Suppressor macrophage treated with lipopolysaccharide for 4 hours (primary cell): ENCODE data around the gene TRIM58.

Source experiments
- DNase-seq: peaks from one replicate; pipeline ENCODE4 v3.0.0-alpha.2; 2020

The TRIM58 gene

DNA sequence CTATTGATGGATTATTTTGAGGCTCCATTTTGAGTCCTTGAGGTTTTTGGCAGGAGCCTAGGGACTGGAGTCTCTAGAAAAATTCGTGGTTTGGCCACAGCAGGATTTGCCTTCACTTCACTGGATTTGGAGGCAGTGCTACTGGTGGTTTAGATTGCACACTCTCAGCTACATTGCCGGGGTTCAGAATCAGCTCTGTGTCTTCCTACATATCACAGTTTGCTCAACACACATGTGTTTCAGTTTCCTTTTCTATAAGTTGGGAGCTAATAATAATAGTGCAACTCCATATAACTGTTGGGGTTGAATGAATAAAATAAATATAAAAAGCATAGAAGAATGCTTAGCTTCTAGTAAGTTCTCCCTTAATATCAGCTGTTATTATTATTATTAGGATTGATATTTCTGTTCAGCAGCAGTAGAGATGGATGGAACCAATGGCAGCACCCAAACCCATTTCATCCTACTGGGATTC is 38.2 kb downstream of the TRIM58 start, which contains the start of gene OR2W3:
TSS of gene OR2W3 (plus strand) at position 425 of the 475 bp plus-strand sequence. CDS start at position 425, 0 bp downstream.
- no peak for DNase-seq

DNA sequence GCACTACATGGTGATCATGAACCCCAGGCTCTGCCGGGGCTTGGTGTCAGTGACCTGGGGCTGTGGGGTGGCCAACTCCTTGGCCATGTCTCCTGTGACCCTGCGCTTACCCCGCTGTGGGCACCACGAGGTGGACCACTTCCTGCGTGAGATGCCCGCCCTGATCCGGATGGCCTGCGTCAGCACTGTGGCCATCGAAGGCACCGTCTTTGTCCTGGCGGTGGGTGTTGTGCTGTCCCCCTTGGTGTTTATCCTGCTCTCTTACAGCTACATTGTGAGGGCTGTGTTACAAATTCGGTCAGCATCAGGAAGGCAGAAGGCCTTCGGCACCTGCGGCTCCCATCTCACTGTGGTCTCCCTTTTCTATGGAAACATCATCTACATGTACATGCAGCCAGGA is 39.0 kb downstream of the TRIM58 start:
- no peak for DNase-seq

DNA sequence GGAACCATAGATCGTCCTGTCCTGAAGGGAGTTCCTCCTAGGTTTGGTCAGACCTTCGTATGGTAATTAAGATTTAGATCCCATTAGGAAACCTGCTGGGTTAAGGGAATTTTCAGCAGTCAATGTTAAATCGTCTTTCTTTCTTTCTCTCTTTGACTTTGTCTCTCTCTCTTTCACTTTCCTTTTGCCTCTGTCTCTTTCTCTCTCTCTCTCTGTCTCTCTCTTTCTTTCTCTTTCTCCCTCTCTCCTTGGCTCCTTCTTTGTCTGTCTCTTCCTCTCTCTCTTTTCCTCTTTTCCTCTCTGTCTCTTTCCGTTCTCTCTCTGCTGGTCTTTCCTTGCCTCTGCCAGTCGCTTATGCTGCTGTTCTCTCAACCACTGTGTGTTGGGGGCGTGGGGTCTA is 47.1 kb downstream of the TRIM58 start:
- no peak for DNase-seq

- DNase-seq = no peak
Measured at GRCh38 chr1:247905181-247905580, 48.2 kb downstream of the TRIM58 start.

DNA sequence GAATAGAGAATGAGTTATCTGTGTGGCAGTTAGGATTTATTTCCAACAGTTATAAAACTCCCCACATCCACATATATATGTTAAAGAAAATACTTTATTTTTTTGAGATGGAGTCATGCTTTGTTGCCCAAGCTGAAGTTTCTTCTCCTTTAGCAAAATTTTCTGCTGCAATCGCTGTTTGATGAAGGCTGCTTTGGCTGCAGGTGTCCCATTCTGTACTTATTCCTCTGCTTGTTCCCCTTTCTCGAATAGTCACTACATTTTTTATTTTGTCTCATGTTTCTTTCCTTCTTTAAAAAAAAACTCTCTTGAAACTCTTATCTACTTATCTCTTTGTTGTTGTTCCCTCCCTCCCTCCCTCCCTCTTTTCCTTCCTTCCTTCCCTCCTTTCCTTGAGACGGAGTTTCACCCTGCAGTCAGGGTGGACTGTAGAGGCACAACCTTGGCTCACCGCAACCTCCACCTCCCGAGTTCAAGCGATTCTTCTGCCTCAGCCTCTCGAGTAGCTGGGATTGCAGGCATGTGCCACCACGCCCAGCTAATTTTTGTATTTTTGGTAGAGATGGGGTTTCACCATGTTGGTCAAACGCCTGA is 49.0 kb downstream of the TRIM58 start:
- DNase-seq = no peak

GRCh38 chr1:247906504-247907047 is 49.6 kb downstream of the TRIM58 start:
- DNase-seq = peak; percentile 81

- no peak for DNase-seq
Measured at GRCh38 chr1:247908766-247909165, 51.8 kb downstream of the TRIM58 start.

GRCh38 chr1:247913786-247914185 is 56.8 kb downstream of the TRIM58 start:
- DNase-seq = no peak

- DNase-seq = no peak
Measured at GRCh38 chr1:247914941-247915662, 58.1 kb downstream of the TRIM58 start.

DNA sequence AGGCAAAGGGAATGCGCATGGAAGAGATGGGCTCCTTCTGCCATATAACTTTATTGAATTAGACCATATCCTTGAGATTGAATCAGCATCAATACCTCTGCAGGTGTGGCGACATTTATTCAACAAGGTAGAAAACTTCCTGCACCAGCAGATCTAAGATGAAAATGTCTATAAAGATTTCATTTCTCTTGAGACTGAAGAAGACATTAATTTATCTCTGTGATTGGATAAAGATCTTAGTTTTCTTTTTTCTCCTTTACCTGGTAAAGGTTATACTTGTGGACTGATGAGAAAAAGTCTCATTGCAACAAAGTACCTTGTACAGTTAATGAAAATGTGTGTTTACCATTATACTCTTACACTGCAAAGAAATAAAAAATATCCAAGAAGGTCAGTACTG is 63.0 kb downstream of the TRIM58 start, which contains the start of gene OR2T8:
TSS of gene OR2T8 (plus strand) at position 301 of the 400 bp plus-strand sequence. CDS start 766 bp downstream, outside the sequence.
- DNase-seq = no peak

- DNase-seq = no peak
Measured at GRCh38 chr1:247923941-247924340, 67.0 kb downstream of the TRIM58 start.

DNA sequence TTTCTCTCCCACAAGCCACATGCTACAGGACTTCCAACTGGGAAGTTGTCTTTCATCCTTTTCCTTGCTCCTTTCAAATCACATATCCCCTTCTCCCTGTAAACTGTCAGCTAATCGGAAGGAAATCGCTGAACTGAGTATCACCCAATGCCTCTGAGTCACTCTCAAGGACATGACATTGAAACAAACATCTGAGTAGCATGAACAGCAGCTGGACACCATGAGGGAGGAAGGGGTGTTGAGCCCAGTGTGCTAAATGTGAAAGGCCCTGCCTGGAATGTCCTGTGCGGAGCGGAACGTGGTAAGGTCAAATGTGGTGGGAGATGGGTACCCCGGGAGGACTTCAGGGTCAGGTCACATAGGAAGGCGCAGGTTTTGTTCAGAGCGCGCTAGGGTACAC is 67.9 kb downstream of the TRIM58 start, which contains the start of gene OR2AJ1:
TSS of gene OR2AJ1 (plus strand) at position 22 of the 400 bp plus-strand sequence. CDS start 8,880 bp downstream, outside the sequence.
- DNase-seq = no peak
